Naive thymus-derived CD8-positive, alpha-beta T cell (primary cell): Measurements from ENCODE around the gene ALOX12. TPM values are rescaled to one million over a fixed set of nuclear protein-coding genes. Genes with fewer than 3 reads are reported as not detected.

Source experiments
- ATAC-seq, 2 donors: fragments of 150-1000 bp; cut with Tn5 transposase in 1 of 2; sonication (Bioruptor Pico), chemical (Tn5 transposase) in 1 of 2; 1 replicate in 1 of 2; 2 replicates in 1 of 2; pipeline ENCODE4 v1.10.0; 2021; ENCODE audit warnings: mild to moderate bottlenecking in 2 of 2, moderate library complexity in 2 of 2
- POLR2A ChIA-PET: fragments of 350-600 bp; sonication (Branson Sonifier 250); formaldehyde crosslinking; loops from one replicate; lab custom pipeline; 2021; ENCODE audit warnings: antibody characterized with exemption; lab: Charles Lee
- DNase-seq, 10 donors: peaks; one replicate each; pipeline versions ENCODE4 v3.0.0 to v3.0.0-alpha.2; 2020 to 2022
- H3K27ac Mint-ChIP-seq, 10 donors: one replicate each; pipeline ENCODE4 v1.8.0; 2020 to 2022; ENCODE audit warnings: mild to moderate bottlenecking in 10 of 10, mixed read lengths in 10 of 10, moderate library complexity in 4 of 10, inconsistent platforms in 1 of 10
- H3K27me3 Mint-ChIP-seq, 5 donors: one replicate each; pipeline ENCODE4 v1.8.0; 2021 to 2022; ENCODE audit warnings: mixed read lengths in 5 of 5
- H3K36me3 Mint-ChIP-seq, 3 donors: one replicate each; pipeline ENCODE4 v1.8.0; 2020 to 2022; ENCODE audit warnings: mixed read lengths in 3 of 3, mild to moderate bottlenecking in 2 of 3, inconsistent platforms in 1 of 3
- H3K4me1 Mint-ChIP-seq, 4 donors: one replicate each; pipeline ENCODE4 v1.8.0; 2021 to 2022; ENCODE audit warnings: mixed read lengths in 4 of 4
- H3K4me3 Mint-ChIP-seq, 10 donors: one replicate each; pipeline ENCODE4 v1.8.0; 2020 to 2022; ENCODE audit warnings: mild to moderate bottlenecking in 10 of 10, mixed read lengths in 10 of 10, moderate library complexity in 6 of 10, inconsistent platforms in 1 of 10
- H3K9me3 Mint-ChIP-seq, 9 donors: one replicate each; pipeline ENCODE4 v1.8.0; 2020 to 2022; ENCODE audit warnings: mixed read lengths in 9 of 9, mild to moderate bottlenecking in 3 of 9, inconsistent platforms in 1 of 9, moderate library complexity in 1 of 9
- polyA plus RNA-seq, 3 donors: library from polyadenylated mRNA; unstranded; fragments of 300-500 nt; fragmentation: Illumina TruSeq; gene quantifications; one replicate each; pipeline ENCODE4 v1.2.3, GENCODE V29; 2021
- total RNA-seq, 8 experiments: library from RNA in 2 of 8; stranded (reverse) in 2 of 8; gene quantifications; one replicate each; pipeline ENCODE4 v1.2.3 and lab custom pipeline; 2021 to 2026

ALOX12 gene
- total and polyA plus RNA-seq, 5 experiments from 2014 or later = 0.09 to 0.31 (median 0.12) TPM; not detected in 2

- Mint-ChIP-seq H3K4me3 (no peak overlapping the region), H3K36me3 (no peaks in the 10 kb centered on the region), H3K4me1 (peaks cover 0 to 1% (median 0%) of the 10 kb centered on the region in 4 donors), H3K9me3 (no peaks in the 10 kb centered on the region), H3K27me3 (peaks cover 3 to 23% (median 12%) of the 10 kb centered on the region in 5 donors), H3K27ac (peak overlapping the region in 1 of 10 donors; percentile 55)
- POLR2A ChIA-PET = no interaction called here
- DNase-seq = no peak
- ATAC-seq = no peak
Observed at GRCh38 chr17:7058831-7059447, 63.1 kb downstream of the ALOX12 start.

Other genes starting within 250 kb of the ALOX12 start
- gene XAF1, start 240.0 kb upstream of the ALOX12 start, total RNA-seq = 10 to 100 TPM; 40.7 to 41.3 TPM
- gene XAF1, start 240.0 kb upstream of the ALOX12 start, polyA plus RNA-seq = 10 to 100 TPM; 19.7 to 40.0 (median 22.0) TPM
- under 1 TPM in 1 of 2 experiments, not detected in 1; 0.29 TPM for gene FBXO39, start 219.8 kb upstream of the ALOX12 start, total RNA-seq
- under 1 TPM in 1 of 3 donors, not detected in 2; 0.15 TPM for gene FBXO39, start 219.8 kb upstream of the ALOX12 start, polyA plus RNA-seq
- gene TEKT1, start 164.3 kb upstream of the ALOX12 start, total RNA-seq = not detected
- not detected for gene TEKT1, start 164.3 kb upstream of the ALOX12 start, polyA plus RNA-seq
- gene RNASEK, start 16.6 kb downstream of the ALOX12 start, total RNA-seq = 100 to 1,000 TPM; 117 to 120 TPM
- 100 to 1,000 TPM; 477 to 597 (median 559) TPM for gene RNASEK, start 16.6 kb downstream of the ALOX12 start, polyA plus RNA-seq
- gene BCL6B, start 27.0 kb downstream of the ALOX12 start, total RNA-seq = not detected
- not detected for gene BCL6B, start 27.0 kb downstream of the ALOX12 start, polyA plus RNA-seq
- 10 to 100 TPM; 11.5 to 14.7 TPM for gene SLC16A13, start 40.0 kb downstream of the ALOX12 start, total RNA-seq
- 1 to 10 TPM in 1 of 3 donors, under 1 TPM in 2; 0.93 to 1.2 (median 0.97) TPM for gene SLC16A13, start 40.0 kb downstream of the ALOX12 start, polyA plus RNA-seq
- gene SLC16A11, start 48.0 kb downstream of the ALOX12 start, total RNA-seq = 1 to 10 TPM; 2.8 to 3.5 TPM
- gene SLC16A11, start 48.0 kb downstream of the ALOX12 start, polyA plus RNA-seq = 1 to 10 TPM; 2.0 to 2.2 (median 2.0) TPM
- gene CLEC10A, start 84.2 kb downstream of the ALOX12 start, total RNA-seq = under 1 TPM; 0.49 to 0.93 TPM
- under 1 TPM in 1 of 3 donors, not detected in 2; 0.13 TPM for gene CLEC10A, start 84.2 kb downstream of the ALOX12 start, polyA plus RNA-seq
- gene ASGR2, start 118.8 kb downstream of the ALOX12 start, total RNA-seq = not detected
- gene ASGR2, start 118.8 kb downstream of the ALOX12 start, polyA plus RNA-seq = not detected
- under 1 TPM; 0.58 to 0.68 TPM for gene ASGR1, start 183.3 kb downstream of the ALOX12 start, total RNA-seq
- under 1 TPM in 1 of 3 donors, not detected in 2; 0.23 TPM for gene ASGR1, start 183.3 kb downstream of the ALOX12 start, polyA plus RNA-seq
- gene DLG4, start 223.8 kb downstream of the ALOX12 start, total RNA-seq = 10 to 100 TPM in 1 of 2 experiments, 1 to 10 TPM in 1; 8.4 to 10.2 TPM
- under 1 TPM; 0.24 to 0.62 (median 0.33) TPM for gene DLG4, start 223.8 kb downstream of the ALOX12 start, polyA plus RNA-seq
- 100 to 1,000 TPM; 402 TPM for gene ACADVL, start 223.9 kb downstream of the ALOX12 start, total RNA-seq
- gene ACADVL, start 223.9 kb downstream of the ALOX12 start, polyA plus RNA-seq = 10 to 100 TPM; 78.8 to 91.2 (median 85.2) TPM
- gene DVL2, start 238.5 kb downstream of the ALOX12 start, total RNA-seq = 10 to 100 TPM; 80.7 to 81.5 TPM
- gene DVL2, start 238.5 kb downstream of the ALOX12 start, polyA plus RNA-seq = 10 to 100 TPM; 19.3 to 26.5 (median 19.3) TPM
- gene PHF23, start 243.4 kb downstream of the ALOX12 start, total RNA-seq = 10 to 100 TPM; 49.9 to 53.9 TPM
- 10 to 100 TPM; 18.1 to 35.7 (median 22.2) TPM for gene PHF23, start 243.4 kb downstream of the ALOX12 start, polyA plus RNA-seq
- gene GABARAP, start 246.4 kb downstream of the ALOX12 start, total RNA-seq = 100 to 1,000 TPM; 268 to 280 TPM
- 100 to 1,000 TPM; 799 to 964 (median 817) TPM for gene GABARAP, start 246.4 kb downstream of the ALOX12 start, polyA plus RNA-seq